IPS-18c (cell line): Measurements from ENCODE around the gene TUT7.

Source experiments
- H3K4me3 ChIP-seq: 2 replicates; pipeline ENCODE4 v1.7.0; 2013; ENCODE audit warnings: low read depth, mild to moderate bottlenecking, low read length, moderate library complexity; ENCODE audit not compliant: insufficient read depth
- H3K9me3 ChIP-seq: one replicate; pipeline ENCODE4 v1.6.1; 2013; ENCODE audit warnings: mild to moderate bottlenecking, low read length, moderate library complexity; ENCODE audit not compliant: control insufficient read depth, insufficient read depth

The TUT7 gene

DNA sequence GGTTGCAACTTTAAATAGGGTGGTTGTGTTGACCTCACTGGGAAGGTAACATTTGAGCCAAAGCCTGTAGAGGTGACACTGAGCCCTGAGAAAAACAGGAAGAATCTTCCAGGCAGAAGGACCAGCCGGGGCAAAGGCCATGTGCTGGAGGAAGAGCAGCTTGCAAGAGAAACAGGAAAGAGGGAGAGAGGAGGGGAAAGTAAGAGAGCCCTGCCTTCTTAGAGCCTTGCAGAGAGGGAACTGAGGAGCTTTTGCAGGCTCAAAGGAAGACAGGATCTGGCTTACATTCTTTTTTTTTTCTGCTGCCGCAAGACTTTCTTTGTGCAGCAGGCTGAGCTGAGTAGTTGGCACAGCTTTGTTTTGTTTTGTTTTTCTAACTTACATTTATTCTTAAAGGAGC is 112.1 kb downstream of the TUT7 start:
- H3K4me3 ChIP-seq: no peak overlapping the region
- H3K9me3 ChIP-seq: no peaks in the 10 kb centered on the region

- H3K9me3 ChIP-seq: no peaks in the 10 kb centered on the region
- H3K4me3 ChIP-seq: no peak overlapping the region
Measured at GRCh38 chr9:86241216-86241615, 113.0 kb downstream of the TUT7 start.

DNA sequence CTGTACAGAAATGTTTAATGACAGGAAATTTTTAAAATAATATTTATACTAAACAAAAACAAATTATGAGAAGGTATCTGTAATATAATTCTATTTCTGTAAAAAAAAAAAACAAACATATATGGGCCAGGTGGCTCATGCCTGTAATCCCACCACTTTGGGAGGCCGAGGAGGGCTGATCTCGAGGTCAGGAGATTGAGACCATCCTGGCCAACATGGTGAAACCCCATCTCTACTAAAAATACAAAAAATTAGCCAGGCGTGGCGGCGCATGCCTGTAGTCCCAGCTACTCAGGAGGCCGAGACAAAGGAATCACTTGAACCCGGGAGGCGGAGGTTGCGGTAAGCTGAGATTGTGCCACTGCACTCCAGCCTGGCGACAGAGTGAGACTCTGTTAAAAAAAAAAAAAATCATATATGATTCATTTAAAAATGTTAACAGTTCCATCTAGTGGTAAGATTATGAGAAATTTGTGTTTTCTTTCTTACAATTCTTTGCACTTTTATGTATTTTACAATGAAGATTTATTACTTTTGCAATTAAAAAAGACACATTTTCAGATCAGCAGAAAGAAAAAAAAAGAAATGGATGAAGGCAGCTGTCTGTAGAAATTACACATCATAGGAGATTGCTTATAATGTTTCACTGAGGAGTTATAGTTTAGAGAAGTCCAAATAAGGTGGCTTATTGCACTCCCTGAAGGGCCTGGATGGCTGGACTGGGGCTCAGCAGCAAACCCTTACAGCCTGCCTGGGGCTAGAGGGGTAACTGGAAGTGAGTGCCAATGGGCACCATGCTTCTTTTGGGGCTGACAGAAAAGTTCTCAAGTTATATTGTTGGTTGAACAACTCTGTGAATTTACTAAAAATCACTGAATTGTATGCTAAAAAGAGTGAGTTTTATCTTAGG is 115.1 kb downstream of the TUT7 start:
- no peaks in the 10 kb centered on the region for H3K9me3 ChIP-seq
- no peak overlapping the region for H3K4me3 ChIP-seq
